Fibroblast of gingiva (primary cell): Measurements from ENCODE around the gene MAP4K2.
A peak's percentile ranks its signal among the peaks of the same experiment; 100 is the strongest.

Source experiments
- DNase-seq: peaks from one replicate; pipeline ENCODE4 v3.0.0-alpha.2; 2011; ENCODE audit warnings: low read depth

MAP4K2 gene

GRCh38 chr11:64754124-64754918 lies 48.7 kb downstream of the MAP4K2 start:
- DNase-seq, result no peak

GRCh38 chr11:64753380-64754123 lies 49.5 kb downstream of the MAP4K2 start:
- no peak for DNase-seq

GRCh38 chr11:64753019-64753379 lies 50.0 kb downstream of the MAP4K2 start:
- no peak for DNase-seq

- DNase-seq, result no peak
Measured at GRCh38 chr11:64752175-64752970, 50.6 kb downstream of the MAP4K2 start.

GRCh38 chr11:64751580-64751979 lies 51.4 kb downstream of the MAP4K2 start:
- no peak for DNase-seq

DNA sequence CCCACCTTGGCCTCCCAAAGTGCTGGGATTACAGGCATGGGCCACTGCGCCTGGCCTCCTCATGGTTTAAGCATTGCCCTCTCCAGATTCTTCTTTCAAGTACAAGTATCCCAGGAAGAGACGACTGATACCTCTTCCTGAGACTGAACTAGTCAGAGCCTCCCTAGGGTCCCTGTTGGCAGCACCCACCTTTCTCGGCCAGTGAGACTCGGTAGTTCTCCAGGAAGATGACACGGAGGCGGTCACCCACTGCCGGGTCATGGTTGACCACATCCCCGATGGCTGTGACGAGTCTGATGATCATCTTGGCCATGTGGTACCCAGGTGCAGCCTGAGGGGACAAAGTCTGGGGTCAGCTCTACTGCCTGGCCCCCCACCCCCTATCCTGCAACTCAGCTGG lies 51.9 kb downstream of the MAP4K2 start:
- no peak for DNase-seq

- no peak for DNase-seq
Measured at GRCh38 chr11:64750361-64751054, 52.5 kb downstream of the MAP4K2 start.

DNA sequence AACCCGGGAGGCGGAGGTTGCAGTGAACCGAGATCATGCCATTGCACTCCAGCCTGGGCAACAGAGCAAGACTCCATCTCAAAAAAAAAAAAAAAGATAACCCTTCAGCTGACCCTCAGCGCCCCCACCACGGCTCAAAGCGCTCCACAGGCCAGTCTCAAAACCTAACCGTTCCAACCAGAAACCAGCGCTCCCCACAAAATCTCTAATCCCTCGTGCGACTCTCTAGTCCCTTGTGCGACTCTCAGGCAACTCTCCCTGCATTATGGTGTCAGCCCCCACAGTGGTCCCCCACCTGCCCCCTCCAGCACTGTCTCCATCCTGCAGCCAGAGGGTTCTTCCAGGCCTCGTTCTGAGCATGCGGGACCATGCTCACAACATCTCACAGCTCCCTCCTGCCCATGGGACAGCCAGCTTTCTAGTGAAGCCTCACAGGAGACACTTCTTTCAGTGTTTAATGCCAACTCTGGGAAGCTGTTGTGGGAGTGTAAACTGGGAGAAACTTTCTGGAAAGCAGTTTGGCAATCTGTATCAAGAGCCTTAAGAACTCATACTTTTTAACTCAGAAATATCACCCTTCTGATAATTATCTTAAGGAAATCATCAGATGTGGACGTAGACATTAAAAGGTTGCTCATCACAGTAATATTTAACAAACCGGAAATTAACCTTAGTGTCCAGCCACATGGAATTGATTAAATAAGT lies 54.9 kb downstream of the MAP4K2 start:
- DNase-seq, result peak; percentile 84

DNA sequence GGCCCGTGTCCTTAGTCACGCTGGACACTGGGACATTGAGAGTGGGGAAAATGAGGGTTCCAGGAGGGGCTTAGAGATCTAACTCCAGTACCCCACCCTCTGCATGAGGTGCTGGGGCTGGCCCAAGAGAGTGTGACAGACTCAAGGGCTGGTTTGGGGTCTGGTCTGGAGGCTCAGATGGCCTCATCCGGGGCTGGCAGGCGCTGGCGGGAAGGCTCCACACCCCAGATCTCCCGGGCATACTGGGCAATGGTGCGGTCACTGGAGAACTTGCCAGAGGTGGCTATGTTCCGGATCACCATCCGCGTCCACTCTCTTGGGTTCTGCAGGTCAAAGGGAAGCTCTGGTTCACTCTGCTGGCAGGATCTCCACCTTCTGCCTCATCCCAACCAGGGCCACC lies 56.5 kb downstream of the MAP4K2 start:
- DNase-seq, result no peak

GRCh38 chr11:64745521-64746328 lies 57.3 kb downstream of the MAP4K2 start:
- DNase-seq, result peak; percentile 34

- DNase-seq, result no peak
Measured at GRCh38 chr11:64745189-64745520, 57.9 kb downstream of the MAP4K2 start.

GRCh38 chr11:64744544-64745188 lies 58.3 kb downstream of the MAP4K2 start:
- no peak for DNase-seq

DNA sequence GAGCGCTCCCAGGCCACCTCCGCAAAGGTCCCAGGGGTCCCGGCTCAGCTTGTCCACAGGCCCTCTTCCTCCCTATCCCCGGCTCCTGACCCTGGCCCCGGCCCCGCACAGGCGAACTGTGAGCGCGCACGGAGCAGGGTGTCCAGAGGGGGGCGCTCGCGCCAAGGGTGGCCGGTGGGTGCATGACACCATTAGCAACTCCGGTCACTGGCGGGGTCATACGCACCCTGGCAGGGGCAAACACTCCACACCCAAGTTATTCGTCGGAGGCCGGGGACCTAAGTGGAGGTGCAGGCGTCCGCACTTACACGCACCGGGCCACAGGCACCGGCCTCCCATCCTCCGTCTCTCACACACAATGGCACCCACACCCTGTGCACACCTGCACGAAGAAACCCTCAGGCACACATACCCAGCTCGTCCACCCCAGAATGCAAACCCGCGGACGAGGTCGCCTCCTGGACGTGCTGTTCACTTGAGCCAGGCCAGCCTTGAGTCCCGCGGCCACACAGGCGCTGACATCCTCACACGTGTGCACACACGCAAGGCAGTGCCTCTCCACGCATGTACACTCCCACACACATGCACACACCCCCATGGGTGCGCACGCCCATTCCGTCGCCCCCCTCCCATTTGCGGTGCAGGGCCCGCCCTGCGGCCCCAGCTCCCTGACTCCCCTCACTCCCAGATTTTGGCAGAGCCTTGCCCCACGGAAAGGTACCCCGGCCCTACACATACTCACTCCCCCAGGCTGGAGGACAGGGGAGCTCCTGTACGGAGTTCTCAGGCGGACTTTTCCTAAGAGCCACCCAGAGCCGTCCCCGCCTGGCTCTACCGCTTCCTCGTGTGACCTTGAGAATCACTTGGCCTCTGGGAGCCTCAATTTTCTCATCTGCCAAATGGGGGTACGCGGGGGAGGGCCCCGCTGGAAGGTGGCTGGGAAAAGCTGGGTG lies 59.1 kb downstream of the MAP4K2 start, which contains the start of gene RASGRP2:
RASGRP2 (minus strand) TSS at position 552 of the 953 bp plus-strand sequence. CDS start 1,276 bp downstream, outside the sequence.
- peak; percentile 42 for DNase-seq

GRCh38 chr11:64742889-64743590 lies 60.0 kb downstream of the MAP4K2 start:
- DNase-seq, result peak; percentile 60

DNA sequence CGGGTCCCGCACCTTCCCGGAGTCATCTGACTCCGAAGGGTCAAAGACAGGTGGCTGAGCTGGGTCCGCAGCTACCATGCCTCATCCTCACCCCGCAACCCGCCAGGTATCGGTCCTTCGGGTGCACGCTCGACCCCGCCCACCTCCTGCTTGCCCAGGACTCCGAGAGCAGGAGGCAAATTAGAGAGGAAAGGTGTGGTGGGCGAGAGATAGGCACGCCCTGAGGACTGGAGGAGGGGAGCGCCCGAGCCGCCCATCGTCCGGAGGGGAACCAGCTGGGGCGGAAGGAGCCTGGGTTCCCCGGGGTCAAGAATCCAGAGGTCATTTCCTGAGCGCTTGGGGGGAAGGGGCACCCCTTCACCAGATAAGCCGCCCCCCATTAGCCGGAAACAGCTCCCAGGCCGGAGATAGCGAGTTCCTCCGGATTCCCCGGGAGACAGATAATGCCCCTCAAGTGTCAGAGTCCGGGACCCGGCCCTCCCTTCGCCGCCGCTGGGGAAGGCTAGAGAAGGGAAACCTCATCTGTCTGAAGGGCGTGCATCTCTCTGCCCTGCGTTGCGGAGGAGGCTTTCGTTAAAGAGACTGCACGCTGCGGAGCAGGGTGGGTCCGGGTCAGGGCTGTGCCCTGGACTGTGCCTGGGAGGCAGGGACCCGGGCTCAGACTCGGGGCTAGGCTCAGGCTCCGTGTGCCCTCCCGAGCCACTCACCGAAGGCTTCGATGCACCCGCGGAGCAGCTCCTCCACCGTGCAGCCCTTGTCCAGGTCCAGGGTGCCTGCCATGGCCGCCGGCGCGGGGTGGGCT lies 60.7 kb downstream of the MAP4K2 start:
- DNase-seq, result no peak

- DNase-seq, result no peak
Measured at GRCh38 chr11:64741375-64742086, 61.5 kb downstream of the MAP4K2 start.

- no peak for DNase-seq
Measured at GRCh38 chr11:64739871-64740270, 63.1 kb downstream of the MAP4K2 start.
